RWPE2 (cell line): ENCODE measurements around the gene GON4L.
A peak's percentile ranks its signal among the peaks of the same experiment; 100 is the strongest.
"Not testable (repeated sequence)": the region's sequence is repeated elsewhere in the genome, so short reads cannot be mapped to it uniquely, and the experiment has no call there.

ENCODE experiments used
- ATAC-seq: fragments of 200-7000 bp; cut with Tn5 transposase; 3 replicates; pipeline ENCODE4 v1.9.1; 2021; ENCODE audit warnings: low read depth
- DNase-seq: peaks from one replicate; pipeline ENCODE4 v3.0.0-alpha.2; 2020; ENCODE audit warnings: low spot score
- H3K27ac ChIP-seq: fragments of 450-650 bp; 2 replicates; pipeline ENCODE4 v1.5.1; 2017; ENCODE audit warnings: mild to moderate bottlenecking; ENCODE audit not compliant: poor library complexity, severe bottlenecking
- H3K27me3 ChIP-seq: fragments of 250-450 bp; sonication (Bioruptor Pico); 2 replicates; pipeline ENCODE4 v1.5.1; 2021; ENCODE audit warnings: mild to moderate bottlenecking, moderate library complexity; ENCODE audit not compliant: insufficient read depth, poor library complexity, severe bottlenecking
- H3K36me3 ChIP-seq: fragments of 250-450 bp; sonication (Bioruptor Pico); 2 replicates; pipeline ENCODE4 v1.5.1; 2020; ENCODE audit warnings: low read depth, mild to moderate bottlenecking, moderate library complexity
- H3K4me1 ChIP-seq: fragments of 250-450 bp; sonication (Bioruptor Pico); 2 replicates; pipeline ENCODE4 v1.5.1; 2021; ENCODE audit warnings: mild to moderate bottlenecking, moderate library complexity; ENCODE audit not compliant: insufficient read depth, poor library complexity, severe bottlenecking
- H3K4me3 ChIP-seq: fragments of 250-450 bp; sonication (Bioruptor Pico); 2 replicates; pipeline ENCODE4 v1.5.1; 2021; ENCODE audit warnings: mild to moderate bottlenecking, moderate library complexity; ENCODE audit not compliant: severe bottlenecking
- H3K9me3 ChIP-seq: fragments of 250-450 bp; sonication (Bioruptor Pico); 2 replicates; pipeline ENCODE4 v1.5.1; 2021; ENCODE audit warnings: mild to moderate bottlenecking, moderate library complexity; ENCODE audit not compliant: severe bottlenecking
- TF ChIP-seq, protein P1 (sequence below): fragments of 450-650 bp; IDR thresholded peaks from one replicate; pipeline ENCODE4 v1.5.1; 2017; ENCODE audit warnings: mild to moderate bottlenecking, moderate library complexity; ENCODE audit not compliant: poor library complexity, severe bottlenecking

GON4L gene

GRCh38 chr1:155712636-155713035 is 144.4 kb downstream of the GON4L start:
- H3K36me3 ChIP-seq = peaks cover 47% of the 10 kb centered on the region
- TF ChIP-seq, protein P1, sequence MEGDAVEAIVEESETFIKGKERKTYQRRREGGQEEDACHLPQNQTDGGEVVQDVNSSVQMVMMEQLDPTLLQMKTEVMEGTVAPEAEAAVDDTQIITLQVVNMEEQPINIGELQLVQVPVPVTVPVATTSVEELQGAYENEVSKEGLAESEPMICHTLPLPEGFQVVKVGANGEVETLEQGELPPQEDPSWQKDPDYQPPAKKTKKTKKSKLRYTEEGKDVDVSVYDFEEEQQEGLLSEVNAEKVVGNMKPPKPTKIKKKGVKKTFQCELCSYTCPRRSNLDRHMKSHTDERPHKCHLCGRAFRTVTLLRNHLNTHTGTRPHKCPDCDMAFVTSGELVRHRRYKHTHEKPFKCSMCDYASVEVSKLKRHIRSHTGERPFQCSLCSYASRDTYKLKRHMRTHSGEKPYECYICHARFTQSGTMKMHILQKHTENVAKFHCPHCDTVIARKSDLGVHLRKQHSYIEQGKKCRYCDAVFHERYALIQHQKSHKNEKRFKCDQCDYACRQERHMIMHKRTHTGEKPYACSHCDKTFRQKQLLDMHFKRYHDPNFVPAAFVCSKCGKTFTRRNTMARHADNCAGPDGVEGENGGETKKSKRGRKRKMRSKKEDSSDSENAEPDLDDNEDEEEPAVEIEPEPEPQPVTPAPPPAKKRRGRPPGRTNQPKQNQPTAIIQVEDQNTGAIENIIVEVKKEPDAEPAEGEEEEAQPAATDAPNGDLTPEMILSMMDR = peak; percentile 11
- ATAC-seq, DNase-seq, H3K9me3 ChIP-seq, H3K27ac ChIP-seq, H3K4me3 ChIP-seq, H3K27me3 ChIP-seq, H3K4me1 ChIP-seq: not testable (repeated sequence)

DNA sequence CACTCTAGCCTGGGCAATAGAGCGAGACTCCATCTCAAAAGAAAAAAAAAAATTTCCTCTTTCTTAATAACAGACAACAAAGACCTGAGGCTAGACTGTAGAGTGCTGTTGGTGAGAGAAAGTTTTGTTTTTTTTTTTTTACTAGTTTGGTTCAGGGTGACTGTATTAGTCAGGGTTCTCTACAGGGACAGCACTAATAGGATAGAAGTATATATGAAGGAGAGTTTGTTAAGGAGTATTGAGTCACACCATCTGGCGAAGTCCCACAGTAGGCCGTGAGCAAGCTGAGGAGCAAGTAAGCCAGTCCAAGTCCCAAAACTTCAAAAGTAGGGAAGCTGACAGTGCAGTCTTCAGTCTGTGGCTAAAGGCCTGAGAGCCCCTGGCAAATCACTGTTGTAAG is 145.6 kb downstream of the GON4L start:
- H3K36me3 ChIP-seq = peaks cover 38% of the 10 kb centered on the region
- H3K27me3 ChIP-seq, H3K4me1 ChIP-seq, H3K27ac ChIP-seq, H3K4me3 ChIP-seq, DNase-seq, H3K9me3 ChIP-seq, ATAC-seq: not testable (repeated sequence)

- no peak for DNase-seq
- Histone ChIP-seq H3K4me1 (no peaks in the 10 kb centered on the region), H3K9me3 (no peaks in the 10 kb centered on the region), H3K36me3 (peaks cover 35% of the 10 kb centered on the region), H3K4me3 (no peak overlapping the region), H3K27me3 (no peaks in the 10 kb centered on the region), H3K27ac (no peak overlapping the region)
- TF ChIP-seq, protein P1 = no peak
- ATAC-seq = no peak
Measured at GRCh38 chr1:155709391-155709790, 147.6 kb downstream of the GON4L start.

- DNase-seq (no peak), ATAC-seq (peak; percentile 70; the same call in 2 of the 3 replicates)
- Histone ChIP-seq H3K9me3 (no peaks in the 10 kb centered on the region), H3K36me3 (peaks cover 27% of the 10 kb centered on the region), H3K27me3 (no peaks in the 10 kb centered on the region), H3K4me3 (no peak overlapping the region), H3K4me1 (no peaks in the 10 kb centered on the region), H3K27ac (no peak overlapping the region)
- TF ChIP-seq, protein P1 = no peak
Measured at GRCh38 chr1:155706139-155706538, 150.9 kb downstream of the GON4L start.

DNA sequence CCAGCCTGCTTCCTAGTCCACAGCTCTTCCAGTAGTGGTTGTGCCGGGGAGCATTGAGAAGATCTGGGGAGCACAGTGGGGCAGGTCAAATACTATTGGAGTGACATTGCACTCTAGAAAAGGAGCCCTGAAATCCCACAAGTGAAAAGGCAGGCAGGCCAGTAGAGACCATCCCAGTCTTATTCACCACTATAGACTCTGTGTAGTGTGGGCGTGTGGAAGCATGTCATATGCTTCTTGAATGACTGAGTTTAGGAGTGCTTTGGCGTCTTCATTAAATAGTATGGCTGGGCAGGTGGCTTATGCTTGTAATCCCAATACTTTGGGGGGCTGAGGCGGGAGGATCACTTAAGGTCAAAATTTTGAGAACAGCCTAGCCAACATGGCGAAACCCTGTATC is 152.6 kb downstream of the GON4L start:
- not testable (repeated sequence) for DNase-seq, H3K27ac ChIP-seq
- peak; percentile 71 for ATAC-seq

GRCh38 chr1:155703216-155703615 is 153.8 kb downstream of the GON4L start:
- ATAC-seq = no peak
- DNase-seq = no peak
- H3K36me3 ChIP-seq = peaks cover 10% of the 10 kb centered on the region; the same call in 1 of the 2 replicates
- H3K9me3 ChIP-seq = no peaks in the 10 kb centered on the region
- H3K27ac ChIP-seq = no peak overlapping the region
- H3K4me3 ChIP-seq = no peak overlapping the region
- H3K27me3 ChIP-seq = no peaks in the 10 kb centered on the region
- no peaks in the 10 kb centered on the region for H3K4me1 ChIP-seq
- TF ChIP-seq, protein P1 = no peak

More for the DNA sequence above, 152.6 kb downstream of the GON4L start:
- H3K36me3 ChIP-seq = peaks cover 17% of the 10 kb centered on the region
- H3K4me1 ChIP-seq, H3K4me3 ChIP-seq, H3K9me3 ChIP-seq, H3K27me3 ChIP-seq: not testable (repeated sequence)

GRCh38 chr1:155701675-155702074 is 155.3 kb downstream of the GON4L start:
- not testable (repeated sequence) for H3K4me1 ChIP-seq, H3K9me3 ChIP-seq, H3K27ac ChIP-seq, DNase-seq, ATAC-seq, H3K4me3 ChIP-seq, H3K27me3 ChIP-seq
- peaks cover 10% of the 10 kb centered on the region; the same call in 1 of the 2 replicates for H3K36me3 ChIP-seq
